Activated naive CD4-positive, alpha-beta T cell treated with anti-CD3 and anti-CD28 coated beads, Interleukin-2, amount 10 ng/mL, durations not matched to agents 7 days and 5 days (primary cell): ENCODE measurements around the gene FREM2.

Experiments used
- CTCF ChIA-PET: fragments of 350-600 bp; sonication (Branson Sonifier 250); formaldehyde crosslinking; loops from one replicate; lab custom pipeline; 2021; ENCODE audit warnings: antibody characterized with exemption; lab: Charles Lee
- DNase-seq: peaks from one replicate; pipeline ENCODE4 v3.0.0-alpha.2; 2020
- H3K27ac Mint-ChIP-seq: one replicate; pipeline ENCODE4 v1.8.0; 2021; ENCODE audit warnings: mild to moderate bottlenecking, moderate library complexity, mixed read lengths
- H3K27me3 Mint-ChIP-seq: one replicate; pipeline ENCODE4 v1.8.0; 2021; ENCODE audit warnings: mild to moderate bottlenecking, mixed read lengths
- H3K36me3 Mint-ChIP-seq: one replicate; pipeline ENCODE4 v1.8.0; 2021; ENCODE audit warnings: mixed read lengths
- H3K4me1 Mint-ChIP-seq: one replicate; pipeline ENCODE4 v1.8.0; 2021; ENCODE audit warnings: mixed read lengths
- H3K4me3 Mint-ChIP-seq: one replicate; pipeline ENCODE4 v1.8.0; 2021; ENCODE audit warnings: mild to moderate bottlenecking, moderate library complexity, mixed read lengths
- H3K9me3 Mint-ChIP-seq: one replicate; pipeline ENCODE4 v1.8.0; 2021; ENCODE audit warnings: mixed read lengths

The FREM2 gene

DNA sequence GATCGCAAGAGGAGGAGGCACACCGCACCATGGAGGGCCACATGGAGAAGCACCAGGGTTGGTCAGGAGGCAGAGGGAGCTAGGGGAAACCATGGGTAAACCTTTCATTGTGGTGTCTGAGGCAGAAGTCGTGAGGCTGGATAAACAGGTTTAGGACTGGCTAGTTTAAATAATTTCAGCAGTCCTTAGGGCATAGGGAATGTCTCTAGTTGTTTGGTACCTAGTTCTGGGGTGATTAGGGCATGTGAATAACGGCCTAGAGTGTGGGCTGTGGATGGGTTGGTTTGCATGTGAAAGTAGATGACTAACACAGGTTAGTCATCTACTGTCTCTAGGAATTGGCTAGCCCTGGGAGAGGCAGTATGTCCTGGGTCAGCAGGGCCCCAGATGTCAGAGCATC lies 201.4 kb downstream of the FREM2 start:
- H3K9me3 Mint-ChIP-seq = no peaks in the 10 kb centered on the region

DNA sequence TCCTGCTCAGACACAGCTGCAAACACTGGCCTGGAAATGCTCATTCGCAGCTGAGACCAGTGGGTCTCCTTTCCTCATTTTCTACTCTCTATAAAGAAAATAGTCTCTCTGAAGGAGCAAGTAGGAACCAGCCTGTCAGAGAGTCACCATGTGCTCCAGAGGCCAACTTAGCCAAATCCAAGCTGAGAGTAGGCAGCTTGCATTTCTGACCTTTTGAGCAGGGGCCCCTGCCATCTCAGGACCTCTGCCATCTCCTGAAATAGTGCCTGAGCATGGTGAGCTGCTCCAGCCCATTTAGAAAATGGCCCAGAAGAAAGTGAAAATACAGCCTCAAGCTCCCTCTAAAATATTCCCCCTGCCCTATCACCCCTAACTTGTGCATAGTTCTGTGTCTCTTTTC lies 208.2 kb downstream of the FREM2 start:
- DNase-seq = no peak
- Mint-ChIP-seq H3K27ac (no peak overlapping the region), H3K36me3 (no peaks in the 10 kb centered on the region), H3K4me3 (no peak overlapping the region), H3K4me1 (no peaks in the 10 kb centered on the region), H3K27me3 (no peaks in the 10 kb centered on the region), H3K9me3 (no peaks in the 10 kb centered on the region)
- CTCF ChIA-PET = interaction anchor here (0.6 kb wide), 1 partner anchor 16 kb away, joined by 3 read pairs; no protein-coding TSS in a partner anchor

More for the DNA sequence above, 201.4 kb downstream of the FREM2 start:
- no peaks in the 10 kb centered on the region for H3K27me3 Mint-ChIP-seq
- CTCF ChIA-PET = no interaction called here
- DNase-seq = no peak
- H3K4me3 Mint-ChIP-seq = no peak overlapping the region
- no peaks in the 10 kb centered on the region for H3K36me3 Mint-ChIP-seq
- H3K4me1 Mint-ChIP-seq = no peaks in the 10 kb centered on the region
- H3K27ac Mint-ChIP-seq = no peak overlapping the region

DNA sequence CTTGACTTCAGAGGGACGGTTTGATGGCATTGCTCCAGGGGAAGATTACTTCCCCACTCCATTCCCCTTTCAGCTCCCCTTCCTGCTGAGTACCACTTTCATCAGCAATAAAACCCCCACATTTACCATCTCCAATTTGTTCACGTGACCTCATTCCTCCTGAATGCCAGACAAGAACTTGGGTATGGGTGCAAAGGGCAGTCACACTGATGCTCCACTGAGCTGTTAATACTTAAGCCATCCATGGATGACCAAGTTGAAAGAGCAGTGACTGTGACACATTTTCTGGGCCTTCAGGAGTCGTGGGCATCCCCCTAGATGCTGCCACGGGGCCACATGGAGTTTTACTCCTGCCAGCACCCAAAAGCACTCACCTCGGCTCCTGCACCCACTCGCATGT lies 210.6 kb downstream of the FREM2 start:
- Mint-ChIP-seq H3K27ac (no peak overlapping the region), H3K27me3 (no peaks in the 10 kb centered on the region), H3K9me3 (no peaks in the 10 kb centered on the region), H3K36me3 (no peaks in the 10 kb centered on the region), H3K4me1 (no peaks in the 10 kb centered on the region), H3K4me3 (no peak overlapping the region)
- CTCF ChIA-PET = no interaction called here
- DNase-seq = no peak

DNA sequence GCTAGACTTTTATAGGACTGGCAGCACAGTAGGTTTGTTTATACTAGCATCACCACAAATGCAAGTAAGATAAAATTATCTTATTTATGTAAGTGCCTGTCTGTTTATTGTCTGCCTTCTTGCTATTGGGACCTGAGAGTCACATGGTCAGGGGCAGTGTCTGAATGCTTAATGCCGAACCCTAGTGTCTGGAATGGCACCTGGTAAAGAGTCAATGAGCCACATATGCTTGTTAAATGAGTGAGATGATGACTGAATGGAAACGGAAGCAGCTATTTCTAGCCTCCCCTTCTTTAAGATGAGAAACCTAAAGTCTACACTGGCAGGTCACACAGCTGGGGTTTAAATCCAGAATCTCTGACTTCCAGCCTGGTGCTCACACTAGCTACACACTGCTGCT lies 211.6 kb downstream of the FREM2 start:
- no peak overlapping the region for H3K4me3 Mint-ChIP-seq
- CTCF ChIA-PET = no interaction called here
- no peaks in the 10 kb centered on the region for H3K4me1 Mint-ChIP-seq
- DNase-seq = no peak
- no peaks in the 10 kb centered on the region for H3K36me3 Mint-ChIP-seq
- no peak overlapping the region for H3K27ac Mint-ChIP-seq
- H3K9me3 Mint-ChIP-seq = no peaks in the 10 kb centered on the region
- H3K27me3 Mint-ChIP-seq = no peaks in the 10 kb centered on the region

DNA sequence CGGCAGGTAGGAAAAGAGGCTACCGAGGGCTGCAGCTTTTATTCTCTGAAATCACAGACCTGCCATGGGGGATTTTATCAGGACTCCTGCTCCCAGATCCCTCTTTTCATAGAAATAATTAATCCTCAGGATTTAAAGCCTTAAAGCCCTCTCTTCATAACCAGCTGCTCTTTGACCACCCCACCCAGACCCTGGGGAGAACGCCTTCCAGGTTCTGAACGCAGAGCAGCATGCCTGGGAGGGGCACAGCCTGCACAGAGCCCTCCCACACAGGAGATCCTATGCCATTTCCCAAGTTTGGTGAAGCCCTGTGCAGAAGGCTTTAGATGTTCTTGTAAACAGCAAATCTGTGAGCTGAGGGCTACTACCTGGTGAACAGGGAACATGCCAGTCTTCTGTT lies 212.7 kb downstream of the FREM2 start:
- no peaks in the 10 kb centered on the region for H3K36me3 Mint-ChIP-seq
- no peaks in the 10 kb centered on the region for H3K9me3 Mint-ChIP-seq
- CTCF ChIA-PET = no interaction called here
- H3K4me3 Mint-ChIP-seq = no peak overlapping the region
- DNase-seq = no peak
- H3K27ac Mint-ChIP-seq = no peak overlapping the region
- no peaks in the 10 kb centered on the region for H3K4me1 Mint-ChIP-seq
- H3K27me3 Mint-ChIP-seq = no peaks in the 10 kb centered on the region

DNA sequence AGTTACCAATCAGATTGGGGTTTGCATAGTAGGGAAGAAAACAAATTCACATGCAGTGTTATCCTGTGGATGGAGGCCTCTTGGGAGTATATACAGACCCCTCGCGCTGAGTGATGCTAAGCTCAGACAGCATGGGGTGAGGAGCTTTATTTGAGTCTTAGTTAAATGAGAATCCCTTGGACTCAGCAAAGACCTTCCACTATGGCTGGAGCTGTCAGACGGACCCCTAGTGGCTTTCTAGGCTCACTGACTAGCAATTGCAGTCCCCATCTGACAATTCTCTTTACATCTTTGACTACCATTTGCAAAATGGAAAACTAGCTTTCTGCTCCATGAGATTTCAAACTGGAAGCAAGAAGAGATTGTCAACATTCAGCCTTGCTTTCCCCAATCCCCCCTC lies 213.3 kb downstream of the FREM2 start:
- H3K4me1 Mint-ChIP-seq = no peaks in the 10 kb centered on the region
- H3K36me3 Mint-ChIP-seq = no peaks in the 10 kb centered on the region
- H3K4me3 Mint-ChIP-seq = no peak overlapping the region
- no peaks in the 10 kb centered on the region for H3K9me3 Mint-ChIP-seq
- peaks cover 2% of the 10 kb centered on the region for H3K27me3 Mint-ChIP-seq
- H3K27ac Mint-ChIP-seq = no peak overlapping the region
- CTCF ChIA-PET = no interaction called here
- no peak for DNase-seq

DNA sequence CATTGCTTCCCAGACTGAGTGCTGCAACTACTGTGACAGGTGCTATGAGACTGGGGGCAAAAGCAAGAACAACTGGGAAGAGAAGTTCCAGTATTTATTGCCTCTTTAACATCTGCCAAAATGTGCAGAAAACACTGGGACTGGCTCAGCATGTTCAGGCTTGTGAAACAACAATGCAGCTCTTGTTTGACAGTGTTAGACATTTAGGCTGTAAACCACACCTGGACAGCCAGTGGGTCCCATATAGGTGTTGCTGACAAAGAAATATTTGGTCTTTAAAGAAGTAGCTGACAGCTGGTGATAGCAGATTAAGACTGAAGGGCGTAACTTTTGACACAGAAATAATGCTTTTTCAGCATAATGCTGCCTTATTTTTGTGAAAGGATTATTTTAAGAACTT lies 215.7 kb downstream of the FREM2 start:
- CTCF ChIA-PET = no interaction called here
- no peaks in the 10 kb centered on the region for H3K4me1 Mint-ChIP-seq
- no peak overlapping the region for H3K27ac Mint-ChIP-seq
- no peak for DNase-seq
- no peak overlapping the region for H3K4me3 Mint-ChIP-seq
- H3K9me3 Mint-ChIP-seq = no peaks in the 10 kb centered on the region
- no peaks in the 10 kb centered on the region for H3K36me3 Mint-ChIP-seq
- peaks cover 7% of the 10 kb centered on the region for H3K27me3 Mint-ChIP-seq

DNA sequence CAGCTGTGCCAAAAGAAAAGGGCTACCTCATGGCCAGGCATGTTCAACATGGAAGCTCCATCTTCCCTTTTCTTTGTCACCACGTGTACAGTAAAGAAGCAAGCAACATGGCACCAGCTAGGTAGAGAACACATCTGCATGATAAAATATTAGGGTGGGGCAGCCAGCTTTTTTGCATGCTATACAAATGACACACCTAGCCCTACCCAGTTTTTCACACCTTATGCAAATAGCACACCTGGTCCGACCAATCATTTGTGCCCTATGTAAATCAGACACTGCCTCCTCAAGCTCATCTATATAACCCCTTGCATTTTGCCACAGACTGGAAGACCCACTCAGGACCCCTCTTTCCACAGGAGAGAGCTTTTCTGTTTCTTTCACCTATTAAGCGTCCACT lies 218.2 kb downstream of the FREM2 start:
- DNase-seq = no peak
- Mint-ChIP-seq H3K27me3 (peaks cover 7% of the 10 kb centered on the region), H3K27ac (no peak overlapping the region), H3K36me3 (no peaks in the 10 kb centered on the region), H3K4me1 (no peaks in the 10 kb centered on the region), H3K9me3 (no peaks in the 10 kb centered on the region), H3K4me3 (no peak overlapping the region)
- CTCF ChIA-PET = no interaction called here

DNA sequence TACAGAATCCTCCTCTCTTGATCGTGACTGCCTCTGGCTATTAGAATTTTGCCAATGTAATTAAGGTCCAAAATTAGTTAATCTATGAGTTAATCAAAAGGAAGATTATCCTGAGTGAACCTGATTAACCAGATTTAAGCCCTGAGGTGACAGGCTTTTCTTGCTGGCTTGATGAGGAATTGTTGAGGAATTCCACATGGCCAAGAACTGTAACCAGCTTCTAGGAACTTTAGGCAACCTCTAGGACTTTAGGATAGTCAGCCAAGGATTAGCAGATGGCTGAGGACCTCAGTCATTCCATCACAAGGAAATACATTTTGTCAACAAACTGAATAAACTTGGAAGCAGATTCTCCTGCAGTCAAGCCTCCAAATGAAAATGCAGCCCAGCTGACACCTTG lies 219.0 kb downstream of the FREM2 start:
- Mint-ChIP-seq H3K4me1 (no peaks in the 10 kb centered on the region), H3K36me3 (no peaks in the 10 kb centered on the region), H3K9me3 (no peaks in the 10 kb centered on the region), H3K4me3 (no peak overlapping the region), H3K27ac (no peak overlapping the region), H3K27me3 (peaks cover 7% of the 10 kb centered on the region)
- CTCF ChIA-PET = no interaction called here
- no peak for DNase-seq

DNA sequence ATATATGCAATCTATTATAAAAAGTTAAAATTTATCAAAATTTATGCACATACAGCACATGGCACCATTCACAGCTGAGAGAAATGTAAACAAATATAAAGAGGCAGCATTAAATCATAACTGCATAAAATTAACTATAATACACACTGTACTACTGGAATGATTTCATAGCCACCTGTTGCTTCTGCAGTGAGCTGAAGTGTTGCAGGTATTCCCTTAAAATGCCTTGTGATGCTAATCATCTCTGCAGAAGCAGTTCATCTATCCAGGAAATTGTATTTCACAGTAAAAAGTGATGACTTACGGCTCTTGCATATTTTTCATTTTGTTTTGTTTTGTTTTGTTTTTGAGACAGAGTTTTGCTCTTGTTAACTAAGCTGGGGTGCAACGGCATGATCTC lies 221.7 kb downstream of the FREM2 start:
- Mint-ChIP-seq H3K9me3 (no peaks in the 10 kb centered on the region), H3K36me3 (no peaks in the 10 kb centered on the region), H3K27me3 (peaks cover 11% of the 10 kb centered on the region), H3K27ac (no peak overlapping the region), H3K4me1 (no peaks in the 10 kb centered on the region), H3K4me3 (no peak overlapping the region)
- CTCF ChIA-PET = no interaction called here
- no peak for DNase-seq

DNA sequence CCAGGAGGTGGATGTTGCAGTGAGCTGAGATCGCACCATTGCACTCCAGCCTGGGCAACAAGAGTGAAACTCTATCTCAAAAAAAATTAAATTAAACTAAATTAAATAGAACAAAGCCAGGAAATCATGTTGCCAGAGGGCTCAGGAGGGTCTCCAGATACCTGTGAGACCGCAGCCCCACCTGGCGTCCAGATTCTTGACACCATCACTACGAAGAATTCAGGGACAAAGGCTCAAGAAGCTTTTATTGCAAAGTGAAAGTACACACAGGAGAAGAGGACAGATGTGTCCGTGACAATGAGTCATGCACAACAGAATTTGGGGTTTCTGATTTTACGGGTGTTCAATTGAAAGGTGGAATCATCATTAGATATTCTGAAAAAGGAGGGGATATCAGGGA lies 227.2 kb downstream of the FREM2 start:
- CTCF ChIA-PET = interaction anchor here (1.0 to 1.1 kb wide), 2 partner anchors 29 to 233 kb away, joined by 3 read pairs; no protein-coding TSS in a partner anchor
- Mint-ChIP-seq H3K36me3 (no peaks in the 10 kb centered on the region), H3K4me1 (no peaks in the 10 kb centered on the region), H3K27me3 (peaks cover 4% of the 10 kb centered on the region), H3K4me3 (no peak overlapping the region), H3K27ac (no peak overlapping the region), H3K9me3 (no peaks in the 10 kb centered on the region)
- no peak for DNase-seq

DNA sequence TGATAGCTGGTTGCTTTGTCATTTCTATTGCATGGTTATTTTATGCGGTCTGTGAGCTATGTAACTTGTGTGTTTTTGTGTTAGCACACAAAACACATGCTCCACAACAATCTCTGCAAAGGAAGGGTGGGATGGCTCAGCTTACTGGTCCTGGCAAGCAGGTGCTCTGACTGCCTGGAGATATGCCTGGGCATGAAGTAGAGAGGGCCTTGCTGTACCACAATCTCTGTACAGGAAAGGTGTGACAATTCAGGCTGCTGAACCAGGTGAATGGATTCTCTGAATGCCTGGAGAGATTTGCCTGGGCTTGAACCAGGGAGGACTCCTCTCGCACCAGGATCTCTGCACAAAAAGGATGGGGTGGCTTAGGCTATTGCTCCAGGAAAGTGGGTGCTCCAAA lies 234.2 kb downstream of the FREM2 start:
- Mint-ChIP-seq H3K36me3 (no peaks in the 10 kb centered on the region), H3K4me1 (no peaks in the 10 kb centered on the region), H3K27ac (no peak overlapping the region), H3K9me3 (no peaks in the 10 kb centered on the region), H3K27me3 (peaks cover 5% of the 10 kb centered on the region), H3K4me3 (no peak overlapping the region)
- CTCF ChIA-PET = no interaction called here
- DNase-seq = no peak

DNA sequence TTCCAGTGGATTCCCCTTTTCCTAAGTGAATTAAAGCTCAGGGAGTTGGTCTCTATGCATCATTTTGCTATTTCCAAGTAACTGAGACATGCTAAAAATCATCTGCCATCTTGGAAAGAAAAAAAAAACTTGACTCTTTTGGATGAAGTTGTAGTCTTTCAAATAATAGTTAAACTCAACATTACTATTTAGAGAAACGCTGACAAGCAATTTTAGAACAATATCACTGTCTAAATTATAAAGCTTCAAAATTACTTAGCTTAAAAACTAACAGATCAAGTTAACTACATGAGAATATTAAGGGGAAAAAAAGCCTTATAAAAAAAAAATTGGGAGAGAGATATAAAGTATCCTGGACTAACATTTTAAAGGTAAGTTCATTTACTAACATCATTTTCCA lies 235.3 kb downstream of the FREM2 start:
- no peaks in the 10 kb centered on the region for H3K4me1 Mint-ChIP-seq
- H3K27me3 Mint-ChIP-seq = peaks cover 5% of the 10 kb centered on the region
- no peak overlapping the region for H3K4me3 Mint-ChIP-seq
- DNase-seq = no peak
- H3K27ac Mint-ChIP-seq = no peak overlapping the region
- H3K36me3 Mint-ChIP-seq = no peaks in the 10 kb centered on the region
- H3K9me3 Mint-ChIP-seq = no peaks in the 10 kb centered on the region
- CTCF ChIA-PET = interaction anchor here (0.7 kb wide), 2 partner anchors 14 to 60 kb away, joined by 3 to 4 read pairs; no protein-coding TSS in a partner anchor

DNA sequence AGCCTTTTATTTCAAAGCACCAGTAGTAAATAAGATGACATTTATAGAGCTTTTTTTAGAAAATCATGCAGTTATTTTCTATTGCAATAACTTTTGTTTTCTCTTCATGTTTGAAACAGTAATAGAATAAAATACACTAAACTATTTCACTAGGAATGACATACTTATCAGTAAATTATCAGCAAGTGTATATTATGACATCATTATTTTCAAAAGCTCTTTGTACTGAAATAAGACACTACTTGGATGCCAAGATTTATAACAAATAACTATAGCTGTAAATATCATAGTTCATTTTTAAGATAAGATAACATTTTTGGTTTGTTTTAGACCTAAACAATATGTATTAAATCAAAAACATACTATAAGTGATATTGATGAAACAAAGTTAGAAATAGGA lies 246.9 kb downstream of the FREM2 start:
- CTCF ChIA-PET = no interaction called here
- H3K27me3 Mint-ChIP-seq = no peaks in the 10 kb centered on the region
- no peaks in the 10 kb centered on the region for H3K36me3 Mint-ChIP-seq
- H3K27ac Mint-ChIP-seq = no peak overlapping the region
- H3K4me1 Mint-ChIP-seq = no peaks in the 10 kb centered on the region
- H3K9me3 Mint-ChIP-seq = no peaks in the 10 kb centered on the region
- no peak for DNase-seq
- H3K4me3 Mint-ChIP-seq = no peak overlapping the region
